ENCODE measurements around the gene B3GALT5.

- no peak for TF ChIP-seq CTCF (IDR thresholded peaks at IDR 0.05)
- no peak for TF ChIP-seq POLR2A (IDR thresholded peaks at IDR 0.05)
- TF ChIP-seq EP300 (IDR thresholded peaks at IDR 0.05): no peak
Measured at GRCh38 chr21:39637971-39638240, 25.2 kb downstream of the B3GALT5 start.
